PC-9 (cell line): ENCODE measurements around the gene PPFIBP1. TPM values are rescaled to one million over a fixed set of nuclear protein-coding genes. Genes with fewer than 3 reads are reported as not detected.
A peak's percentile ranks its signal among the peaks of the same experiment; 100 is the strongest.

Source experiments
- BruUV-seq: library from RNA; stranded (reverse); fragments of 400-500 nt; replicated peaks from 2 replicates; lab custom pipeline; 2021; lab: Mats Ljungman, UMichigan
- CTCF ChIA-PET: fragments of 300-600 bp; sonication (Branson Sonifier 250); formaldehyde crosslinking; loops from one replicate; lab custom pipeline; 2022; ENCODE audit warnings: antibody characterized with exemption; lab: Charles Lee
- POLR2A ChIA-PET: fragments of 300-600 bp; sonication (Branson Sonifier 250); formaldehyde crosslinking; loops from one replicate; lab custom pipeline; 2022; ENCODE audit warnings: antibody characterized with exemption; ENCODE audit not compliant: unreplicated experiment; lab: Charles Lee
- DNase-seq, 2 experiments: peaks; one replicate each; pipeline versions ENCODE4 v3.0.0 to v3.0.0-alpha.2; 2015 to 2022; ENCODE audit warnings: mixed read lengths in 1 of 2
- H2AFZ ChIP-seq: fragments of 200-600 bp; sonication (generic); 2 replicates; pipeline ENCODE4 v1.8.1; 2017; ENCODE audit warnings: antibody characterized with exemption
- H3F3A ChIP-seq: fragments of 200-600 bp; sonication (generic); 2 replicates; pipeline ENCODE4 v1.8.1; 2017; ENCODE audit warnings: antibody characterized with exemption, mild to moderate bottlenecking, low read depth; ENCODE audit not compliant: insufficient read depth
- H3K27ac ChIP-seq: fragments of 200-600 bp; sonication (generic); 2 replicates; pipeline ENCODE4 v1.6.1; 2016; ENCODE audit warnings: mixed run types
- H3K27me3 ChIP-seq: fragments of 200-600 bp; sonication (generic); 2 replicates; pipeline ENCODE4 v1.6.1; 2016; ENCODE audit warnings: low read depth, mixed run types; ENCODE audit not compliant: insufficient read depth
- H3K36me3 ChIP-seq: fragments of 200-600 bp; sonication (generic); 2 replicates; pipeline ENCODE4 v1.6.1; 2016; ENCODE audit warnings: low read depth, mixed run types
- H3K4me1 ChIP-seq: fragments of 200-600 bp; sonication (generic); replicated peaks from 2 replicates; pipeline ENCODE4 v1.6.1; 2016; ENCODE audit warnings: mixed run types; ENCODE audit not compliant: insufficient read depth
- H3K4me2 ChIP-seq: fragments of 200-600 bp; sonication (generic); 2 replicates; pipeline ENCODE4 v1.6.1; 2017; ENCODE audit warnings: mixed run types
- H3K4me3 ChIP-seq: fragments of 200-600 bp; sonication (generic); 2 replicates; pipeline ENCODE4 v1.6.1; 2016; ENCODE audit warnings: mixed run types
- H3K79me2 ChIP-seq: fragments of 200-600 bp; sonication (generic); 2 replicates; pipeline ENCODE4 v1.6.1; 2017; ENCODE audit warnings: low read depth, mixed run types
- H3K9me2 ChIP-seq: fragments of 200-600 bp; sonication (generic); 2 replicates; pipeline ENCODE4 v1.8.1; 2017; ENCODE audit warnings: mild to moderate bottlenecking; ENCODE audit not compliant: insufficient read depth
- H3K9me3 ChIP-seq: fragments of 200-600 bp; sonication (generic); 2 replicates; pipeline ENCODE4 v1.8.1; 2016; ENCODE audit warnings: low read depth; ENCODE audit not compliant: insufficient read depth
- H4K20me1 ChIP-seq: fragments of 200-600 bp; sonication (generic); 2 replicates; pipeline ENCODE4 v1.8.1; 2017; ENCODE audit not compliant: insufficient read depth
- CTCF ChIP-seq: fragments of 200-600 bp; sonication (generic); conservative IDR thresholded peaks from 2 replicates; pipeline ENCODE4 v1.6.1; 2017; ENCODE audit warnings: mixed run types, antibody characterized with exemption, mild to moderate bottlenecking, moderate library complexity
- EZH2 ChIP-seq: fragments of 200-600 bp; sonication (generic); IDR thresholded peaks from 2 replicates; pipeline ENCODE4 v1.8.0; 2017; ENCODE audit warnings: antibody characterized with exemption, low read depth
- intact Hi-C: fragments of 100-400 bp; cut with micrococcal nuclease; formaldehyde crosslinking; loops from one replicate; pipeline ENCODE4 v1.10.0; 2022; ENCODE audit not compliant: unreplicated experiment
- total RNA-seq: library from RNA; stranded (reverse); gene quantifications from 2 replicates; pipeline ENCODE4 v1.2.3, GENCODE V29; 2021

PPFIBP1 gene
- total RNA-seq, 1 experiment from 2014 or later: 77.0 TPM

- peaks cover 6% of the 10 kb centered on the region; the same call in 1 of the 2 replicates for H3F3A ChIP-seq
- H3K4me1 ChIP-seq: peaks cover 14% of the 10 kb centered on the region
- no peaks in the 10 kb centered on the region for H3K36me3 ChIP-seq
- TF ChIP-seq EZH2 (no peak), CTCF (no peak)
- CTCF ChIA-PET: interaction anchor here (0.6 kb wide), 1 partner anchor 86 kb away, joined by 3 read pairs; no protein-coding TSS in a partner anchor
- POLR2A ChIA-PET: no interaction called here
- BruUV-seq: no TSS peak
- no peak overlapping the region for H3K4me3 ChIP-seq
- no peaks in the 10 kb centered on the region for H3K9me3 ChIP-seq
- no peak overlapping the region for H2AFZ ChIP-seq
- no peaks in the 10 kb centered on the region for H4K20me1 ChIP-seq
- H3K9me2 ChIP-seq: no peaks in the 10 kb centered on the region
- peaks cover 25% of the 10 kb centered on the region for H3K79me2 ChIP-seq
- H3K4me2 ChIP-seq: no peak overlapping the region
- DNase-seq: no peak
- no peak overlapping the region for H3K27ac ChIP-seq
- intact Hi-C loops: loop anchor here (5.0 to 10.0 kb wide), 2 partner anchors 85 to 187 kb away; partner anchors contain the start of gene BMAL2
- H3K27me3 ChIP-seq: no peaks in the 10 kb centered on the region
Observed at GRCh38 chr12:27521981-27522380, 2.0 kb upstream of the PPFIBP1 start.

GRCh38 chr12:27523305-27523641 lies 733 bp upstream of the PPFIBP1 start:
- H3K9me3 ChIP-seq: no peaks in the 10 kb centered on the region
- CTCF ChIA-PET: no interaction called here
- no peaks in the 10 kb centered on the region for H3K27me3 ChIP-seq
- POLR2A ChIA-PET: interaction anchor here (0.6 to 0.7 kb wide), 5 partner anchors 33 to 1679 kb away, joined by 3 to 6 read pairs (median 3); no protein-coding TSS in a partner anchor
- H3F3A ChIP-seq: peaks cover 6% of the 10 kb centered on the region; the same call in 1 of the 2 replicates
- no peaks in the 10 kb centered on the region for H3K9me2 ChIP-seq
- intact Hi-C loops: loop anchor here (5.0 to 10.0 kb wide), 2 partner anchors 86 to 188 kb away; partner anchors contain the start of gene BMAL2
- peak overlapping the region; percentile 96 for H3K4me3 ChIP-seq
- no peaks in the 10 kb centered on the region for H3K36me3 ChIP-seq
- peak overlapping the region; percentile 82 for H3K4me2 ChIP-seq
- peak overlapping the region; percentile 81 for H2AFZ ChIP-seq
- H3K79me2 ChIP-seq: peaks cover 38% of the 10 kb centered on the region
- no peak for TF ChIP-seq CTCF
- no peak for TF ChIP-seq EZH2
- H3K4me1 ChIP-seq: peaks cover 14% of the 10 kb centered on the region
- H3K27ac ChIP-seq: peak overlapping the region; percentile 71
- H4K20me1 ChIP-seq: no peaks in the 10 kb centered on the region
- DNase-seq: no peak
- BruUV-seq: no TSS peak

GRCh38 chr12:27524494-27524835 lies 459 bp downstream of the PPFIBP1 start:
- no TSS peak for BruUV-seq
- no peaks in the 10 kb centered on the region for H3K9me3 ChIP-seq

More at GRCh38 chr12:27524494-27524835, 459 bp downstream of the PPFIBP1 start:
- Histone ChIP-seq H3K4me2 (peak overlapping the region; percentile 82), H2AFZ (peak overlapping the region; percentile 92), H3K27ac (peak overlapping the region; percentile 71), H3K9me2 (no peaks in the 10 kb centered on the region), H3K4me3 (peak overlapping the region; percentile 96), H4K20me1 (no peaks in the 10 kb centered on the region), H3F3A (peaks cover 6% of the 10 kb centered on the region; the same call in 1 of the 2 replicates), H3K79me2 (peaks cover 50% of the 10 kb centered on the region), H3K36me3 (no peaks in the 10 kb centered on the region), H3K4me1 (peaks cover 14% of the 10 kb centered on the region), H3K27me3 (no peaks in the 10 kb centered on the region)
- intact Hi-C loops: loop anchor here (1.0 to 10.0 kb wide), 7 partner anchors 25 to 190 kb away; partner anchors contain the start of gene BMAL2
- TF ChIP-seq EZH2: no peak
- TF ChIP-seq CTCF: no peak; the same call in 1 of the 2 replicates
- DNase-seq: no peak
- ChIA-PET POLR2A (interaction anchor here (0.5 to 0.8 kb wide), 7 partner anchors 68 to 1793 kb away, joined by 5 to 16 read pairs (median 6); no protein-coding TSS in a partner anchor), CTCF (interaction anchor here (0.6 to 1.0 kb wide), 5 partner anchors 27 to 191 kb away, joined by 3 to 9 read pairs (median 5); partner anchors contain the start of gene MRPS35)
